ENCODE results near the gene SNRPD3.
"Not testable (repeated sequence)": the region's sequence is repeated elsewhere in the genome, so short reads cannot be mapped to it uniquely, and the experiment has no call there.

The SNRPD3 gene

DNA sequence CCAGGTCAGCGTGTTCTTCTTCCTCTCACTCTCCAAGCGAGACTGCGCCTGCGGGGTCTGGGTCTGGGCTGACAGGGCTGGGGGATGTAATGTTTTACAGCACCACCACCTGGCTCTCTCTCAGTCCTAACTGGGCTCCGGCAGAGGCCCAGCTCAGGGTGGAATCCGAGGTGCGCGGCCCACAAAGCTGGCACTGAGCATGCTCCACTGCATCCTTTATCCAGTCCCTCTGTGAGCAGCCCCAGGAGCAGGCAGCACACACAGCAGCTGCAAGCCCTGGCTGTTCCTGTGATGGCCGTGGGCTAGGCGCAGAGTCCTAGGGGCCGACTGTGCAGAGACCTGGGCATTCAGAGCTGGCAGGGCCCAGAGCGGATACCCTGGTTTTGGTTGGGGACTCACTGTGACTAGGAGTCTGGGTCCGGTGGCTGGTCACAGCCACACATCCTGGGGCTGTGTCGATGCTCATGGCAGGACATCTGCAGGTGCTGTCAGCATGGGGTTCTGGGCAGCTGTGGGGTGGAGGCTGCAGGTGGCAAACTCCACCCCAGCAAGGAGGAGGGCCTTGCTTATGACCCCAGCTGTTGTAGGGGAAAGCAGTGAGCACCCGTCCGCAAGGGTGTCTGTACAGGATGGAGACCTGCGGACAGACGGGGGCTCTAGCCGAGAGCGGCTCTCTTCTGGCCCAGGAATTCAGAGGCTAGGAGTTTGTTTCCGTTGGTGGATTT lies 33.1 kb downstream of the SNRPD3 start:
- H3K4me3 ChIP-seq (ENCODE audit: low read length), result no peak overlapping the region
- DNase-seq (ENCODE audit: low read depth), result no peak
- TF ChIP-seq, protein P1, sequence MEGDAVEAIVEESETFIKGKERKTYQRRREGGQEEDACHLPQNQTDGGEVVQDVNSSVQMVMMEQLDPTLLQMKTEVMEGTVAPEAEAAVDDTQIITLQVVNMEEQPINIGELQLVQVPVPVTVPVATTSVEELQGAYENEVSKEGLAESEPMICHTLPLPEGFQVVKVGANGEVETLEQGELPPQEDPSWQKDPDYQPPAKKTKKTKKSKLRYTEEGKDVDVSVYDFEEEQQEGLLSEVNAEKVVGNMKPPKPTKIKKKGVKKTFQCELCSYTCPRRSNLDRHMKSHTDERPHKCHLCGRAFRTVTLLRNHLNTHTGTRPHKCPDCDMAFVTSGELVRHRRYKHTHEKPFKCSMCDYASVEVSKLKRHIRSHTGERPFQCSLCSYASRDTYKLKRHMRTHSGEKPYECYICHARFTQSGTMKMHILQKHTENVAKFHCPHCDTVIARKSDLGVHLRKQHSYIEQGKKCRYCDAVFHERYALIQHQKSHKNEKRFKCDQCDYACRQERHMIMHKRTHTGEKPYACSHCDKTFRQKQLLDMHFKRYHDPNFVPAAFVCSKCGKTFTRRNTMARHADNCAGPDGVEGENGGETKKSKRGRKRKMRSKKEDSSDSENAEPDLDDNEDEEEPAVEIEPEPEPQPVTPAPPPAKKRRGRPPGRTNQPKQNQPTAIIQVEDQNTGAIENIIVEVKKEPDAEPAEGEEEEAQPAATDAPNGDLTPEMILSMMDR (conservative IDR thresholded peaks at IDR 0.05; ENCODE audit: low read length), result no peak

DNA sequence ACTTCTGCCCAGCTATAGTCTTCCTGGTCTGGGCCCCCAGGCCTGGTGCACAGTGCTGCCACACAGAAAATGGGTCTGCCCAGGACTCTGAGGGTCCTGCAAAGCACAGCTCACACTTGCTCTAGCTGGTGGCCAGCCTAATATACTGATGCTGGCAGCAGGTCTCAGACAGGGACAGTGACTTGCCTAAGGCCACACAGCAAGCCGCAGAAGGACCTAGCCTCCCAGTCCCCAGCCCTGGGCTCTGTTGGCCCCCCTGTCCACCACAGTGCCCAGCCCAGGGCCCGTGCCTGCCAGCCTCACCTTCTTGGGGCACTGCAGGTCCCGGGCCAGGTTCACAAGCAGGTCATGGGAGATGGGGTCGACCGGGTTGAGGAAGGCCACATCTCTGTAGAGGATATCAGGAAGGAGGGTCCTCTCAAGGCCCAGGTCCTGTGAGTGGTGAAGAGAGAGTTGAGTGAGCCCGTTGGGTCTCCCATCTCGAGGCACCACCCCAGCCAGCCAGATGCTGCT lies 33.8 kb downstream of the SNRPD3 start:
- H3K4me3 ChIP-seq (ENCODE audit: low read length), result no peak overlapping the region
- DNase-seq (ENCODE audit: low read depth), result no peak
- TF ChIP-seq, protein P1 (conservative IDR thresholded peaks at IDR 0.05; ENCODE audit: low read length), result no peak

DNA sequence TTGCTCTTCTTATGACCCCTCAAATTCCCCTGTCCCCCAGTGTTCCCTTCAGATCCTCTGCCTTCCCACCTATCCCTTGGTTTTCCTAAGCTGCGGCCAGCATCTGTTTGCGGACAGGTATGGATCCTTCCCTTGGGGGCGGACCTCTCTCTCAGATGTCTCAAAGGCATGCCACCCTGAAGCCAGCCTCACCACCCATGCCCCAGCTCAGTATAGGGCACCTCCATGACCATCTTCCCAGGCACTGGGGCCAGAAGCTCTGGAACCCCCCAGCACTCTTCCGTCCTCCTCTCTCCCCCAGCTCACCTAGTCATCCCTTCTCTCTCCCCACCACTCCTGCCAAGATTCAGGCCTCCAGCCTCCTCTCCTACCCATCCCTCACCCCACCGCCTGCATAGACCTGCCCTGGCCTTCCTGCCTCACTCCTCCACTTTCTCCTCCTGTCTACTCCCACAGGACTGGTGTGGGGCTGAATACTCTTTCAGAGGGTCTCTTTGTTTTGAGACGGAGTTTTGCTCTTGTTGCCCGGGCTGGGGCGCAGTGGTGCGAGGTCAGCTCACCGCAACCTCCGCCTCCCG lies 34.9 kb downstream of the SNRPD3 start:
- TF ChIP-seq, protein P1 (conservative IDR thresholded peaks at IDR 0.05; ENCODE audit: low read length), result no peak
- H3K4me3 ChIP-seq (ENCODE audit: low read length), result no peak overlapping the region
- DNase-seq (ENCODE audit: low read depth), result no peak

DNA sequence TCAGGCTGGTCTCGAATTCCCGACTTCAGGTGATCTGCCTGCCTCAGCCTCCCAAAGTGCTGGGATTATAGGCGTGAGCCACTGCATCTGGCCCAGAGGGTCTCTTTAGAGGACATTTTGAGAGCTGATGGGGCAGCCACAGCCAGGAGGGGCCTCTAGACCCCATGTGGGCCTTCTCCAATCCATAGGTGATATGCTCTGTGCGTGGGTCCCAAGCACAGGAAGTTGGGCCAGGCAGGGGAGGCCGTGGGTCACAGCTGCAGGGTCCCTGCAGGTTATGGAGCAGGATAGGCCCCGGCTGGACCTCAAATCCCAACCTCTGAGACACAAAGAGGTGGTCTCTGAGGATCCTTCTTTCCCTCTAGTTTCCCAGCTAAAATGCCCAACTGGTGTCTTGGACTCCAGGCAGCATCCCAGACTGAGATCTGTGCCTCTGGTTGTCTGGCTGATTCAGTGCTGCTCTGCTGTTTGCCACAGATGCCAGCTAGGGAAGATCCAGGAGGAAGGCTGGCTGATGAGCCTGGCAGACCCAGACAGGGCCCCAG lies 35.6 kb downstream of the SNRPD3 start:
- TF ChIP-seq, protein P1 (conservative IDR thresholded peaks at IDR 0.05; ENCODE audit: low read length), result no peak
- no peak for DNase-seq (ENCODE audit: low read depth)
- no peak overlapping the region for H3K4me3 ChIP-seq (ENCODE audit: low read length)

DNA sequence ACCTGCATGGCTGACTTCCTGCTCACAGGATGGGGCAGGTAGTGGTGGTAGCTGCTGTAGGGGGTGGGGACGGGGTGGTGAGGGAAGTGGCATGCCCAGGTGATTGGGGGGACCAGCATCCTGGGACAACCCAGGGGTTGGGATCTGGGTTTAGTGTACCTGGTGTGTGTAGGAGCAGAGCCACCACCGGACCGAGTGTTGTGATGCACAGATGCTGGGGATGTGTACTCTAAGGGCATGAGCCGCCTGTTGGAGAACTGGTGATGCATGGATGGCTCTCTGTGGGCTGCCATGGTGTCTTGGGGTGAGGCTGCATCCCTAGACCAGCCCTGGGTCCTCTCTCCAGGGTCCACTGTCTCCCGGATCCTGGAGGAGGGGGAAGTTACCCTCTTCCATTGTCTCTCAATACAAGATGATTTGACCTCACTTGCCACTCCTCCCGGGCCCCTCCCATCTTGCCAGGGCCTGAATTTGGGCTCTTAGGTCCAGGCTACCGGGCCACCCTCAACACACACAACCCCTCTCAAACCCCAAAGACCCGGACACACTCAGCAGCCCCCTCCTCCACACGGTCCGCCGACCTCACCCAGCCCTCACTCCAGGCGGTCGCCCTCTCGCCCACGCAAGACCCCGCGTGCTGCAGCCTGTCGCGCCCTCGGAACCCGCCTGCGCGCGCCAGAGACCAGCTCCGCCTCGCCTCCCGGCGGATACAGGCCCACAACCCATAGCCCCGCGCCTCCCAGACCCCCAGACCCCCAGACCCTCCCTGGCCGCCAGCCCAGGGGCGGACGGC lies 36.5 kb downstream of the SNRPD3 start:
- TF ChIP-seq, protein P1 (conservative IDR thresholded peaks at IDR 0.05; ENCODE audit: low read length), result no peak
- DNase-seq (ENCODE audit: low read depth), result peak; percentile 30
- H3K4me3 ChIP-seq (ENCODE audit: low read length), result peak overlapping the region; percentile 65

DNA sequence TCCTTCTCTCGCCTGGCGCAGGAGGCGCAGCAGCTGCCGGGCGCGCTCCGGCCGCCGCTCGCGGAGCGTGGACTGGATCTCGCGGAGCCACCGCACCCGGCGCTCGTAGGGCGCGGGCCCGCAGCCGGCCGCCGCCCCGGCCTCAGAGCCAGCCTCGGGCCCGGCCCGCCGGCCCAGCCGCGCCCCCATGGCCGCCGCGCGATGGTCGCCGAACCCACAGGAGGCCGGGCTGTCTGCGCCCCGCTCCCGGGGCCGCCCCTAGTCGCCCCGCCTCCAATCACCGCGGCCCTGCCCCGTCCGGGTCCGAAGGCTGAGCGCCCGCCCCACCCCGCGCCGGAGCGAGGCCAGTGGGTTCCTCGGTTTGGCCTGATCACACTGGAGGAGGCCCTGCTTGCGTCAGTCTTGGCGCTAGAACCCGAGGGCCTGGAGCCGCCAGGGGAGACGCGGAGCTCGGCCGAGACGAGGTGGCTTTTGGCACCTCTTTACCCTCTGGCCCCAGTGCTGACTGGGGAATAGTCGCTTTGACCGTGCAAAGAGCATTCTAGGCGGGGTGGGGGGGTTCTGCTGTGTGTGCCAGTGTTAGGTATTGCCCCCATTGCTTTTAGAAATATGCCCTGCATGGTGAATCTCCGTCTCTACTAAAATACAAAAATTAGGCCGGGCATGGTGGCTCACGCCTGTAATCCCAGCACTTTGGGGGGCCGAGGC lies 37.2 kb downstream of the SNRPD3 start, which contains the start of gene LRRC75B:
LRRC75B (minus strand) TSS at position 223 of the 708 bp plus-strand sequence; CDS start at position 189, 34 bp downstream.
- DNase-seq (ENCODE audit: low read depth), result peak; percentile 87
- TF ChIP-seq, protein P1 (conservative IDR thresholded peaks at IDR 0.05; ENCODE audit: low read length), result no peak
- H3K4me3 ChIP-seq (ENCODE audit: low read length), result peak within 1 kb of the TSS; percentile 65

DNA sequence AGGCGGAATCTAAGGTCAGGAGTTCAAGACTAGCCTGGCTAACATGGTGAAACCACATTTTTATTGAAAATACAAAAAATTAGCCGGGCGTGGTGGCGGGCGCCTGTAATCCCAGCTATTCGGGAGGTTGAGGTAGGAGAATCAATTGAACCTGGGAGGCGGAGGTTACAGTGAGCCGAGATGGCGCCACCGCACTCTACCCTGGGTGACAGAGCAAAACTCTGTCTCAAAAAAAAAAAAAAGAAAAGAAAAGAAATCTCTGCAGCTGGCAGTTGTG lies 37.7 kb downstream of the SNRPD3 start:
- H3K4me3 ChIP-seq (ENCODE audit: low read length), result peak overlapping the region; percentile 63
- DNase-seq (ENCODE audit: low read depth), result not testable (repeated sequence)
